HEK293T (cell line): ENCODE results near the gene MAGEE2.

Experiments used
- ARNT ChIP-seq: fragments of 450-650 bp; IDR thresholded peaks from 2 replicates; pipeline ENCODE4 v1.6.1; 2017; ENCODE audit warnings: mild to moderate bottlenecking
- BHLHE40 ChIP-seq: fragments of 450-650 bp; IDR thresholded peaks from 2 replicates; pipeline ENCODE4 v1.6.1; 2016; ENCODE audit warnings: mild to moderate bottlenecking, moderate library complexity, borderline replicate concordance
- CTBP1 ChIP-seq: fragments of 450-650 bp; IDR thresholded peaks from 2 replicates; pipeline ENCODE4 v1.6.1; 2016; ENCODE audit warnings: borderline replicate concordance
- FOXA1 ChIP-seq: fragments of 450-650 bp; IDR thresholded peaks from 2 replicates; pipeline ENCODE4 v1.6.1; 2016; ENCODE audit warnings: mild to moderate bottlenecking
- FOXK2 ChIP-seq: fragments of 450-650 bp; IDR thresholded peaks from 2 replicates; pipeline ENCODE4 v1.6.1; 2016; ENCODE audit warnings: mild to moderate bottlenecking
- FOXM1 ChIP-seq: fragments of 450-650 bp; IDR thresholded peaks from 2 replicates; pipeline ENCODE4 v1.6.1; 2017; ENCODE audit warnings: mild to moderate bottlenecking, borderline replicate concordance
- HDGF ChIP-seq: fragments of 450-650 bp; IDR thresholded peaks from 2 replicates; pipeline ENCODE4 v1.6.1; 2017; ENCODE audit warnings: antibody characterized with exemption, borderline replicate concordance
- NFRKB ChIP-seq: fragments of 450-650 bp; IDR thresholded peaks from 2 replicates; pipeline ENCODE4 v1.6.1; 2016; ENCODE audit warnings: mild to moderate bottlenecking, moderate library complexity
- SP1 ChIP-seq: fragments of 450-650 bp; IDR thresholded peaks from 2 replicates; pipeline ENCODE4 v1.6.1; 2017
- SUZ12 ChIP-seq: fragments of 450-650 bp; IDR thresholded peaks from 2 replicates; pipeline ENCODE4 v1.6.1; 2016; ENCODE audit warnings: mild to moderate bottlenecking
- TARDBP ChIP-seq: fragments of 450-650 bp; IDR thresholded peaks from 2 replicates; pipeline ENCODE4 v1.6.1; 2016
- ZNF384 ChIP-seq: fragments of 450-650 bp; IDR thresholded peaks from 2 replicates; pipeline ENCODE4 v1.6.1; 2016
- TF ChIP-seq, protein P1 (sequence below): fragments of 450-650 bp; IDR thresholded peaks from 2 replicates; pipeline ENCODE4 v1.6.1; 2016

GRCh38 chrX:75746891-75747639 lies 38.0 kb downstream of the MAGEE2 start:
- TF ChIP-seq HDGF (no peak), ARNT (no peak), SP1 (no peak), TARDBP (no peak), BHLHE40 (no peak), SUZ12 (no peak), FOXM1 (no peak), FOXA1 (no peak), NFRKB (no peak), FOXK2 (no peak), ZNF384 (no peak), CTBP1 (no peak)
- TF ChIP-seq, protein P1, sequence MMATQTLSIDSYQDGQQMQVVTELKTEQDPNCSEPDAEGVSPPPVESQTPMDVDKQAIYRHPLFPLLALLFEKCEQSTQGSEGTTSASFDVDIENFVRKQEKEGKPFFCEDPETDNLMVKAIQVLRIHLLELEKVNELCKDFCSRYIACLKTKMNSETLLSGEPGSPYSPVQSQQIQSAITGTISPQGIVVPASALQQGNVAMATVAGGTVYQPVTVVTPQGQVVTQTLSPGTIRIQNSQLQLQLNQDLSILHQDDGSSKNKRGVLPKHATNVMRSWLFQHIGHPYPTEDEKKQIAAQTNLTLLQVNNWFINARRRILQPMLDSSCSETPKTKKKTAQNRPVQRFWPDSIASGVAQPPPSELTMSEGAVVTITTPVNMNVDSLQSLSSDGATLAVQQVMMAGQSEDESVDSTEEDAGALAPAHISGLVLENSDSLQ = no peak
